ENCODE data around the gene FOXP1. TPM values are rescaled to one million over a fixed set of nuclear protein-coding genes. Genes with fewer than 3 reads are reported as not detected.
A peak's percentile ranks its signal among the peaks of the same experiment; 100 is the strongest.

The FOXP1 gene
- total and polyA plus RNA-seq, 2 of the 13 experiments (the other 11 are each of a cell fraction or from before 2014, with no cell fraction given), result 40.4 to 59.0 TPM

GRCh38 chr3:71208211-71209095 is 375.1 kb downstream of the FOXP1 start (continued):
- TF ChIP-seq ZSCAN5A (CRISPR knock-in tag; IDR thresholded peaks at IDR 0.05; ENCODE audit: borderline replicate concordance) (peak; percentile 94; the same call in 1 of the 2 replicates), TERF1 (CRISPR knock-in tag; IDR thresholded peaks at IDR 0.05) (no peak), ZKSCAN1 (IDR thresholded peaks at IDR 0.05; ENCODE audit: low read length) (no peak), MLXIP (CRISPR knock-in tag; IDR thresholded peaks at IDR 0.05; ENCODE audit: borderline replicate concordance) (0 out of 2 replicates have a peak, but pooled peaks have one; percentile 47), ZNF572 (CRISPR knock-in tag; IDR thresholded peaks at IDR 0.05) (no peak), ZNF501 (CRISPR knock-in tag; IDR thresholded peaks at IDR 0.05) (no peak), ZNF510 (CRISPR knock-in tag; IDR thresholded peaks at IDR 0.05; ENCODE audit: low read depth) (no peak), HNF1B (CRISPR knock-in tag; IDR thresholded peaks at IDR 0.05) (peak; percentile 98), HNRNPK (IDR thresholded peaks at IDR 0.05; ENCODE audit: low read depth, low read length, poor library complexity, severe bottlenecking) (no peak), MTA1 (CRISPR knock-in tag; IDR thresholded peaks at IDR 0.05; ENCODE audit: borderline replicate concordance) (peak; percentile 35; the same call in 1 of the 2 replicates), SIN3A (IDR thresholded peaks at IDR 0.05; ENCODE audit: borderline replicate concordance, low read depth, low read length) (0 out of 2 replicates have a peak, but pooled peaks have one; percentile 41), PAF1 (CRISPR knock-in tag; IDR thresholded peaks at IDR 0.05) (no peak), ISL2 (CRISPR knock-in tag; IDR thresholded peaks at IDR 0.05) (peak; percentile 97), ATF2 (CRISPR knock-in tag; IDR thresholded peaks at IDR 0.05) (peak; percentile 91), TBX3 (IDR thresholded peaks at IDR 0.05; ENCODE audit: borderline replicate concordance) (peak; percentile 100), ELF1 (CRISPR knock-in tag; IDR thresholded peaks at IDR 0.05) (no peak), KLF11 (CRISPR knock-in tag; IDR thresholded peaks at IDR 0.05) (peak; percentile 68; the same call in 1 of the 2 replicates), ZBTB3 (CRISPR knock-in tag; IDR thresholded peaks at IDR 0.05; ENCODE audit: borderline replicate concordance, low read depth) (no peak), MXD3 (CRISPR knock-in tag; IDR thresholded peaks at IDR 0.05) (no peak)
